T-helper 1 cell treated with Interleukin-12 subunit alpha and Interleukin-12 subunit beta and Interleukin-4 antibody, amounts not matched to agents 30 μg/mL and 1 μg/mL, for 36 hours (primary cell): ENCODE results near the gene PRR3.
"Not testable (repeated sequence)": the region's sequence is repeated elsewhere in the genome, so short reads cannot be mapped to it uniquely, and the experiment has no call there.

ENCODE experiments used
- H3K27ac Mint-ChIP-seq: one replicate; pipeline ENCODE4 v1.8.0; 2021; ENCODE audit warnings: mild to moderate bottlenecking, mixed read lengths
- H3K27me3 Mint-ChIP-seq: one replicate; pipeline ENCODE4 v1.8.0; 2021; ENCODE audit warnings: low read depth, mixed read lengths
- H3K36me3 Mint-ChIP-seq: one replicate; pipeline ENCODE4 v1.8.0; 2021; ENCODE audit warnings: low read depth, mixed read lengths
- H3K4me1 Mint-ChIP-seq: one replicate; pipeline ENCODE4 v1.8.0; 2021; ENCODE audit warnings: low read depth, mixed read lengths
- H3K4me3 Mint-ChIP-seq: one replicate; pipeline ENCODE4 v1.8.0; 2021; ENCODE audit warnings: mild to moderate bottlenecking, moderate library complexity, mixed read lengths
- H3K9me3 Mint-ChIP-seq: one replicate; pipeline ENCODE4 v1.8.0; 2021; ENCODE audit warnings: mixed read lengths

The PRR3 gene

GRCh38 chr6:30572148-30572547 lies 15.1 kb downstream of the PRR3 start:
- Mint-ChIP-seq H3K4me1 (peaks cover 56% of the 10 kb centered on the region), H3K27me3 (no peaks in the 10 kb centered on the region), H3K27ac (peak overlapping the region; percentile 99), H3K4me3 (peak overlapping the region; percentile 99), H3K36me3 (peaks cover 22% of the 10 kb centered on the region), H3K9me3 (no peaks in the 10 kb centered on the region)

- Mint-ChIP-seq H3K27me3 (no peaks in the 10 kb centered on the region), H3K27ac (peak overlapping the region; percentile 10), H3K9me3 (no peaks in the 10 kb centered on the region), H3K36me3 (peaks cover 32% of the 10 kb centered on the region), H3K4me3 (peak overlapping the region; percentile 53), H3K4me1 (peaks cover 57% of the 10 kb centered on the region)
Observed at GRCh38 chr6:30573113-30573512, 16.0 kb downstream of the PRR3 start.

- no peak overlapping the region for H3K27ac Mint-ChIP-seq
- H3K36me3 Mint-ChIP-seq: peaks cover 54% of the 10 kb centered on the region
- peaks cover 25% of the 10 kb centered on the region for H3K4me1 Mint-ChIP-seq
- H3K27me3 Mint-ChIP-seq: no peaks in the 10 kb centered on the region
- no peaks in the 10 kb centered on the region for H3K9me3 Mint-ChIP-seq
- H3K4me3 Mint-ChIP-seq: no peak overlapping the region
Observed at GRCh38 chr6:30578051-30578450, 21.0 kb downstream of the PRR3 start.

- H3K27ac Mint-ChIP-seq: no peak overlapping the region
- no peaks in the 10 kb centered on the region for H3K9me3 Mint-ChIP-seq
- H3K4me3 Mint-ChIP-seq: no peak overlapping the region
- peaks cover 67% of the 10 kb centered on the region for H3K36me3 Mint-ChIP-seq
- H3K4me1 Mint-ChIP-seq: no peaks in the 10 kb centered on the region
- no peaks in the 10 kb centered on the region for H3K27me3 Mint-ChIP-seq
Observed at GRCh38 chr6:30583921-30584320, 26.8 kb downstream of the PRR3 start.

GRCh38 chr6:30589754-30590358 lies 32.8 kb downstream of the PRR3 start:
- Mint-ChIP-seq H3K36me3 (peaks cover 59% of the 10 kb centered on the region), H3K9me3 (no peaks in the 10 kb centered on the region), H3K4me1 (peaks cover 3% of the 10 kb centered on the region), H3K27me3 (no peaks in the 10 kb centered on the region), H3K27ac (no peak overlapping the region), H3K4me3 (no peak overlapping the region)

- Mint-ChIP-seq H3K27ac (no peak overlapping the region), H3K36me3 (peaks cover 55% of the 10 kb centered on the region), H3K27me3 (no peaks in the 10 kb centered on the region)
Observed at GRCh38 chr6:30590509-30590908, 33.4 kb downstream of the PRR3 start.

GRCh38 chr6:30591008-30591407 lies 33.9 kb downstream of the PRR3 start:
- peaks cover 3% of the 10 kb centered on the region for H3K4me1 Mint-ChIP-seq
- H3K9me3 Mint-ChIP-seq: no peaks in the 10 kb centered on the region
- H3K36me3 Mint-ChIP-seq: peaks cover 53% of the 10 kb centered on the region
- no peaks in the 10 kb centered on the region for H3K27me3 Mint-ChIP-seq
- no peak overlapping the region for H3K4me3 Mint-ChIP-seq
- no peak overlapping the region for H3K27ac Mint-ChIP-seq

More at GRCh38 chr6:30590509-30590908, 33.4 kb downstream of the PRR3 start:
- peaks cover 3% of the 10 kb centered on the region for H3K4me1 Mint-ChIP-seq
- no peaks in the 10 kb centered on the region for H3K9me3 Mint-ChIP-seq
- no peak overlapping the region for H3K4me3 Mint-ChIP-seq

- no peak overlapping the region for H3K4me3 Mint-ChIP-seq
- H3K27me3 Mint-ChIP-seq: no peaks in the 10 kb centered on the region
- peaks cover 47% of the 10 kb centered on the region for H3K36me3 Mint-ChIP-seq
- H3K9me3 Mint-ChIP-seq: no peaks in the 10 kb centered on the region
- no peak overlapping the region for H3K27ac Mint-ChIP-seq
- peaks cover 4% of the 10 kb centered on the region for H3K4me1 Mint-ChIP-seq
Observed at GRCh38 chr6:30592287-30592686, 35.2 kb downstream of the PRR3 start.

- peaks cover 31% of the 10 kb centered on the region for H3K36me3 Mint-ChIP-seq
- H3K27ac Mint-ChIP-seq: peak overlapping the region; percentile 32
- not testable (repeated sequence) for H3K9me3 Mint-ChIP-seq, H3K27me3 Mint-ChIP-seq, H3K4me3 Mint-ChIP-seq, H3K4me1 Mint-ChIP-seq
Observed at GRCh38 chr6:30597315-30598144, 40.4 kb downstream of the PRR3 start.

GRCh38 chr6:30598912-30599624 lies 42.0 kb downstream of the PRR3 start:
- peaks cover 41% of the 10 kb centered on the region for H3K36me3 Mint-ChIP-seq
- no peaks in the 10 kb centered on the region for H3K27me3 Mint-ChIP-seq
- peaks cover 7% of the 10 kb centered on the region for H3K4me1 Mint-ChIP-seq
- no peak overlapping the region for H3K27ac Mint-ChIP-seq
- H3K4me3 Mint-ChIP-seq: no peak overlapping the region
- H3K9me3 Mint-ChIP-seq: no peaks in the 10 kb centered on the region

- Mint-ChIP-seq H3K4me1 (peaks cover 7% of the 10 kb centered on the region), H3K36me3 (peaks cover 45% of the 10 kb centered on the region)
Observed at GRCh38 chr6:30599625-30600324, 42.7 kb downstream of the PRR3 start.

GRCh38 chr6:30600451-30600961 lies 43.4 kb downstream of the PRR3 start:
- Mint-ChIP-seq H3K27ac (no peak overlapping the region), H3K9me3 (no peaks in the 10 kb centered on the region), H3K4me1 (peaks cover 8% of the 10 kb centered on the region), H3K36me3 (peaks cover 46% of the 10 kb centered on the region), H3K27me3 (no peaks in the 10 kb centered on the region), H3K4me3 (no peak overlapping the region)

More at GRCh38 chr6:30599625-30600324, 42.7 kb downstream of the PRR3 start:
- H3K9me3 Mint-ChIP-seq: no peaks in the 10 kb centered on the region
- no peak overlapping the region for H3K4me3 Mint-ChIP-seq
- H3K27me3 Mint-ChIP-seq: no peaks in the 10 kb centered on the region
- H3K27ac Mint-ChIP-seq: no peak overlapping the region

GRCh38 chr6:30601436-30601814 lies 44.3 kb downstream of the PRR3 start:
- Mint-ChIP-seq H3K4me1 (peaks cover 12% of the 10 kb centered on the region), H3K27ac (no peak overlapping the region)

More at GRCh38 chr6:30601436-30601814, 44.3 kb downstream of the PRR3 start:
- Mint-ChIP-seq H3K27me3 (no peaks in the 10 kb centered on the region), H3K9me3 (no peaks in the 10 kb centered on the region), H3K36me3 (peaks cover 54% of the 10 kb centered on the region), H3K4me3 (no peak overlapping the region)
